WI38 (cell line): ENCODE data around the gene NKX1-2.

Experiments
- H3K4me3 ChIP-seq: 2 replicates; pipeline ENCODE4 v1.5.1; 2011; ENCODE audit warnings: low read depth, mild to moderate bottlenecking, control low read depth, low read length
- TF ChIP-seq, protein P1 (sequence below): IDR thresholded peaks from 2 replicates; pipeline ENCODE4 v1.5.1; 2012; ENCODE audit warnings: low read depth, mild to moderate bottlenecking, control low read depth, low read length

The NKX1-2 gene

DNA sequence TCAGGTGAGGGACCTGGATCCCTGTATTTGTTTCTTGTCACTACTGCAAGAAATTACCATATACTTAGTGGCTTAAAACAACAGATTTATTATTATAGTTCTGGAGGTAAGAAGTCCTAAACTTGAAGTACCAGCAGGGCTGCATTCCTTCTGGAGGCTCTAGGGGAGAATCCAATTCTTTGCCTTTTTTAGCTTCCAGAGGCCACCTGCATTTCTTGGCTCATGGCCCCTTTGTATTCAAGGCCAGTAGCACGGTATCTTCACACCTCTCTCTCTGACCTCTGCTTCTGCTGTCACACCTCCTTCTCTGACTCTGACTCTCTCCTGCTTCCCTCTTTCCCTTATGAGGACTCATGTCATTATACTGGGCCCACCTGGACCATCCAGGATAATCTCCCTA, 9.6 kb upstream of the NKX1-2 start:
- TF ChIP-seq, protein P1, sequence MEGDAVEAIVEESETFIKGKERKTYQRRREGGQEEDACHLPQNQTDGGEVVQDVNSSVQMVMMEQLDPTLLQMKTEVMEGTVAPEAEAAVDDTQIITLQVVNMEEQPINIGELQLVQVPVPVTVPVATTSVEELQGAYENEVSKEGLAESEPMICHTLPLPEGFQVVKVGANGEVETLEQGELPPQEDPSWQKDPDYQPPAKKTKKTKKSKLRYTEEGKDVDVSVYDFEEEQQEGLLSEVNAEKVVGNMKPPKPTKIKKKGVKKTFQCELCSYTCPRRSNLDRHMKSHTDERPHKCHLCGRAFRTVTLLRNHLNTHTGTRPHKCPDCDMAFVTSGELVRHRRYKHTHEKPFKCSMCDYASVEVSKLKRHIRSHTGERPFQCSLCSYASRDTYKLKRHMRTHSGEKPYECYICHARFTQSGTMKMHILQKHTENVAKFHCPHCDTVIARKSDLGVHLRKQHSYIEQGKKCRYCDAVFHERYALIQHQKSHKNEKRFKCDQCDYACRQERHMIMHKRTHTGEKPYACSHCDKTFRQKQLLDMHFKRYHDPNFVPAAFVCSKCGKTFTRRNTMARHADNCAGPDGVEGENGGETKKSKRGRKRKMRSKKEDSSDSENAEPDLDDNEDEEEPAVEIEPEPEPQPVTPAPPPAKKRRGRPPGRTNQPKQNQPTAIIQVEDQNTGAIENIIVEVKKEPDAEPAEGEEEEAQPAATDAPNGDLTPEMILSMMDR = no peak
- no peak overlapping the region for H3K4me3 ChIP-seq

- TF ChIP-seq, protein P1 = no peak
- H3K4me3 ChIP-seq = no peak overlapping the region
These were observed 9.1 kb upstream of the NKX1-2 start for GRCh38 chr10:124458889-124459288.

- H3K4me3 ChIP-seq = no peak overlapping the region
- TF ChIP-seq, protein P1 = no peak
These were observed 8.6 kb upstream of the NKX1-2 start for GRCh38 chr10:124458473-124458872.

DNA sequence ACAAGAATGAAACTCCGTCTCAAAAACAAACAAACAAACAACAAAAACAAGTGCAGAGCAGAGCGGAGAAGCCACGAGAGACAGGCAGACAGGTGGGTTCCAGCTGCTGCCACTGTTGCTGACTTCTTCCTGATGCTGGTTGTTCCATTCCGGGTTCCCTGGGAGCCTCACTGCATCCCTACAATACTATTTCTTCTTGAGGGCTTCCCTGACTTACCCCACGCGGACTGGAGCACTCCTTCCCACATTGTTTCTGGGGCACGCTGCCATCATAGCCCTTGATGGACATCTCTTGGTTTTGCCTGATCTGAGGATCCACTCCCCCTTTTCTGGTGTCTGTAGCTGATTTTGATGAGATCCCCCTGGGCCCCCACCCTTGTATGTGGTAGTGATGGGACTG, 5.6 kb upstream of the NKX1-2 start:
- no peak overlapping the region for H3K4me3 ChIP-seq
- TF ChIP-seq, protein P1 = no peak

DNA sequence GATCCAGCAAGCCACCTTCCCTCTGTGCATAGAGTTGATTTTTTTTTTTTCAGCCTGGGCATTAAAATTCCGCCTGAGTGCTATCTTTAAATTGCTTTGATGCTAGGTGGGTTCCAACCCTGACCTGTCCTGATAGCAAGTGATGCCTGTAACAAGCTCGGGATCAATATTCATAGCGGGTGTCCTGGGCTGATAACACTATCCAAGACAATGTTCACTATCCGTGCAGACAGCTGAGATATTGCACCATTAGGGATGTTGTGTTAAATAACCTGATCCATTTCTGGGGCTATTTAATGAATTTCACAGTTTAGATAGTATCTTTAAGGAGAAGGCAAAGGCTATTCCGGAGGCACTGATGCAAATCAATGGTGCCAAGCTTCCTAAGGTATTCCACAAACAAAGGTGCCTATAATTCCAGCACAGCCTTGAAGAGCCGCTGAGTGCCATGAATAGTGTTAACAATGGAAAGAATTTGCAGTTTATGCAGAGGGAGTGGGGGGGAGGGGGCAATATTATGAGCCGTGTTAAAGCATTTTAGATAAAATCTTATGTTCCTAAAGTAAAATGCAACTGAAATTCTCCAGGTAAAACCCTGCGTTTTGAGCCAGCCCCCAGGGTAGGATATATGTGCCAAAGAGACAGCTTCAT, 4.2 kb upstream of the NKX1-2 start:
- TF ChIP-seq, protein P1 = no peak
- H3K4me3 ChIP-seq = no peak overlapping the region

GRCh38 chr10:124451276-124451675, 1.4 kb upstream of the NKX1-2 start:
- H3K4me3 ChIP-seq = no peak overlapping the region
- TF ChIP-seq, protein P1 = no peak

DNA sequence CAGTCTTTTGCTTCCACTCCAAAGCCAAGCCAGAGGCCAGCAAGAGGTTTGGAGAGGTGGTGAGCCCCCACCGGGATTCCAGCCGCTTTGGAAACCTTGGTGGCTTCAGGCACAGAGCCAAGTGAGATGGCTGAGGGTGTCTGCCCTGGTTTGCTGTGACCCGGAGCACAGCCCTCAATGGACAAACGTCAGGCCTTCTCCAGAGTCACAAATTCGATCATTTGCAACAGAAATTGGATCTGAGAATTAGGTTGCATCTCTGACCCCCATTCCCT, 885 bp upstream of the NKX1-2 start:
- no peak overlapping the region for H3K4me3 ChIP-seq
- TF ChIP-seq, protein P1 = no peak
